ENCODE measurements around the gene SLMAP.

SLMAP gene

GRCh38 chr3:57755368-57755675, 787 bp upstream of the SLMAP start:
- no peak for DNase-seq

DNA sequence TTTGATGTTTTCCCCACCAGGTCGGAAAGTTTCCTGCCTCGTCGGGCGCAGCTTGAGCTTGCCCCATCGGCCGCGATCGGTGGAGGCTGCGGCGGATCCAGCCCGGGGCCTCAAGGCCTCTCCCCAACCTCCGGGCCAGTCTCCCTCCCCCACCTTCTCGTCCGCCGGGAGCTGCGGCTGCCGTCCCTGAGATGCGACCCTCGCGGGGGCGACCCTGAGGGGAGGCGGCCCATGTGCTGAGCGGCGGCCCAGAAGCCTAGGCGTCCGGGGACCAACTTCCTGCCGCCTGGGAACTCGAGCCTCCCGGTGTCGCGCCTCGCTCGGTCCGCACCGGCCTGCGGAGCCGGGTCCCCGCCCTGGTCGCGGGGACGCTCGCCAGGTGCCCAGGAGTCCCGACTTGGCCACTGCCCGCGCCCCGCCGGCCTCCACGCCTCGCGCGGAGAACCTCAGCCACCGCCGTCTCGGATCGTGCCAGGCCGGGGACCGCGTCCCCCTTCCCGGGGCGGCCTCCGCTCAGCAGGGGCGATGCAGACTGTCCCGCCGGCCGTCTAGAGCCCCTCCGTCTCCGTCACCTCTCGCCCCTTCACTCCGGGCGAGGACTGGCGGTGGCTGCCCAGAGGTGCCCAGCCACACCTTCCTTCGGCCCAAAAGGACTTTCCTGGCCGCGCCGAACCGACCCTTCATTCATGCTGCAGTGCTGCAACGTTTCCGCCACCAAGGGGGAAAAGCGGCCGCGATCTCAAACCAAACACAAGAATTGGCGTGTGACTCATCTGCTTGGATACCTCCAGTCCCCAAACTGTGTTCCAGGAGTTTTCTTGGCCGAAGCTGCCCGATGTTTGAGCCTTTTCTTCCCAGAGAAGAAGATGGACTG, 656 bp downstream of the SLMAP start:
- DNase-seq = peak; percentile 4

- DNase-seq = no peak
Observed at GRCh38 chr3:57757642-57758297, 1.7 kb downstream of the SLMAP start.

- no peak for DNase-seq
Observed at GRCh38 chr3:57758686-57759085, 2.6 kb downstream of the SLMAP start.

- DNase-seq = no peak
Observed at GRCh38 chr3:57764794-57765193, 8.7 kb downstream of the SLMAP start.

- DNase-seq = no peak
Observed at GRCh38 chr3:57768595-57768994, 12.5 kb downstream of the SLMAP start.

- DNase-seq = no peak
Observed at GRCh38 chr3:57770009-57770827, 14.1 kb downstream of the SLMAP start.

DNA sequence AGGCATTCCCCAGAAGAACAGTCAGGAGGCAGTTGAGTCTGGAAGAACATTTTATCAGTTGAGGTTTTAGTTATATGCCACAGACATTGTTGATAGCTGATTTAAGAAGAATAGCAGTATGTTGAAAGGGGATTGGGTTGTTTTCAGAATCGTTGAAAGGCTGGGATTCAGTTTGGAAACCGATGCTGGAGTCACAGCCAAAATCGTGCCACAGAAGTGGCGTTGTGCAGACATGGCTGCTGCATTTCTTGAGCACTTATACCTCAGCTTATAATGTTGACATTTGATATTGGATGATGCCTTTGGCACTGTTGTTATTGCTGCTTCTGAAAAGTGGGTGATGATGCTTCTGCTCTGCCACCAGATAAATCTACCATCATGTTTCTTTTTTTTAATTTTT, 16.1 kb downstream of the SLMAP start:
- no peak for DNase-seq

- no peak for DNase-seq
Observed at GRCh38 chr3:57777774-57778173, 21.7 kb downstream of the SLMAP start.

DNA sequence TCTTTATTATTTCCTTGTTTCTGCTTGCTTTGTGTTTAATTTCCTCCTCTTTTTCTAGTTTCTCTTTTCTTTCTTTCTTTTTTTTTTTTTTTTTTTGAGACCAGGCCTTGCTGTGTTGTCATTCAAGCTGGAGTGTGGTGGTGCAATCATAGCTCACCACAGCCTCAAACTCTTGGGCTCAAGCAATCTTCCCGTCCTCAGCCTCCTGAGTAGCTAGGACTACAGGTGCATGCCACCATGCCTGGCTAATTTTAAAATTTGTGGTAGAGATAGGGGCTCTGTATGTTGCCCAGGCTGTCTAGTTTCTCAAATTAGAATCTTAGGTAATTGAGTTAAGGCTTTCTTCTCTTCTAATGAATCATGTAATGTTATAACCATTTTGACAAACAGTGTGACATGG, 22.4 kb downstream of the SLMAP start:
- no peak for DNase-seq

DNA sequence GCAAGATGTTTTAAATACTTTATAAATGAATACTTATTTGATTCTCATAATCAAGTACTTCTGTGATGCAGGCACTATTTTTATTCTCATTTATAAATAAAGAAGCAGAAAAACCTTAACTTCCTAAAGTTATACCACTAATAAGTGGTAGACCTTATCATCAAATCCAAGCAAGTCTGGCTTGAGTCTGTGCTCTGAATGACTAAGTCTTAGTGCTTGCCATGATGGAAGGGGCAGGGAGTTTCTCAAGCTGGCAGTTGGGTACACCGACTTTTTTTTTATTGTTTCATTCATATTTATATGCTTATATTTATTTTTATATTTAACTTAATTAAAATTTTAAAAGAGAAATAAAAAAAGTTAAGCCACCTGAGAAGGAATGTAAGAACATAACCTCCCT, 23.6 kb downstream of the SLMAP start:
- no peak for DNase-seq

DNA sequence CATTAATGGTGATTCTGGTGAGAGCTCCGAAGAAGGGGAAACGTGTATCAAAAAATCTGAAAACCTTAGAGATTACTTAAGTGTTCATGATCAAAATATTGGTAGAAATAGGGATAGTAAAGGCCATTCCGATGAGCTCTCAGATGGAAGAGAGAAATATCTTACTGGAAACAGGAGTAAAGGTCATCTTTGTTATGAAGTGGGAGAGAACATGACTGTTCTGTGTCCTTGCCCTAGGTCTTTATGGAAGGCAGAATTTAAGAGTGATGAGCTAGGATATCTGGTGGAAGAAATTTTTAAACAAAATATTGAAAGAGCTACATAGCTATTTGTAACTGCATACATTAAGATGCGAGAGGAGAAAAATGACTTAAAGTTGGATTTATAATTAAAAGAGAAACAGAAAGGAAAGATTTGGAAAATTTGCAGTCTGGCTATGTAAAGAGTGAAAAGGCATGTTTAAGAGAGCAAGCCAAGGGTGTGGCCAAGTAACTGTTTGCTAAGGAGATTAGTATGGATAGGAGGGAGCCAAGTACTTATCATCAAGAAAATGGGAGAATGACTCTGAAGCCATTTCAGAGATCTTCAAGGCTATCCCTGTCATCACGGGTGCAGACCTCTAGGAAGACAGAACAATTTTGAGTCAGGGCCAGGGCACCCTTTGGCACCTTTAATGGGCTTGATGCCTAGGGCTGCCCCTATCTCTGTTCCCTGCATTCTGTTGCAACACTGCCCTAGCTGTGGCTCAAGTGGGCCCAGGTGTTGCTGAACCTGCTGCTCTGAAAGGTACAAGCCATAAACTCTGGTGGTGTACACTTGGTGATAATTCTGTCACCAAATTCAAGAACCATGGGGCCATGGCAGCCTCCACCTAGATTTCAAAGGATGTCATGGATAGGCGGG, 27.3 kb downstream of the SLMAP start:
- no peak for DNase-seq

GRCh38 chr3:57784089-57784735, 28.1 kb downstream of the SLMAP start:
- DNase-seq = no peak

DNA sequence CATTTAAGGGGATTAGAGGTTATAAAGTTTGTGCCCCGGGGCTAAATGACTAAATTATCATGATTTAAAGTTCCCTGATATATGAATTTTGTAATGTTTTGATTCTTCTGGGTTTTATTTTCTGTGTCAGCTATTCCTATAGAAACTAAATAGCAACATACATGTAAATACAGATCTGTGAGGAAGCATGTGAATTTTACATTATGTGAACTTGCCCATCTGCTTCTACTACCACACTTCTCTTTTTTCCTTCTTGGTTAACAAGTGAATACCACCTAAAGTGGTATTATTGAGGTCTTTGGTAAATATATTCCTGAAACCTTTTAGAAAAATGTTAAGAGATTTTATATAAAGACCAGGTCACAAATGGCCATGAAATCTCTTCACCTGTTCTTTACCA, 29.3 kb downstream of the SLMAP start:
- DNase-seq = no peak

DNA sequence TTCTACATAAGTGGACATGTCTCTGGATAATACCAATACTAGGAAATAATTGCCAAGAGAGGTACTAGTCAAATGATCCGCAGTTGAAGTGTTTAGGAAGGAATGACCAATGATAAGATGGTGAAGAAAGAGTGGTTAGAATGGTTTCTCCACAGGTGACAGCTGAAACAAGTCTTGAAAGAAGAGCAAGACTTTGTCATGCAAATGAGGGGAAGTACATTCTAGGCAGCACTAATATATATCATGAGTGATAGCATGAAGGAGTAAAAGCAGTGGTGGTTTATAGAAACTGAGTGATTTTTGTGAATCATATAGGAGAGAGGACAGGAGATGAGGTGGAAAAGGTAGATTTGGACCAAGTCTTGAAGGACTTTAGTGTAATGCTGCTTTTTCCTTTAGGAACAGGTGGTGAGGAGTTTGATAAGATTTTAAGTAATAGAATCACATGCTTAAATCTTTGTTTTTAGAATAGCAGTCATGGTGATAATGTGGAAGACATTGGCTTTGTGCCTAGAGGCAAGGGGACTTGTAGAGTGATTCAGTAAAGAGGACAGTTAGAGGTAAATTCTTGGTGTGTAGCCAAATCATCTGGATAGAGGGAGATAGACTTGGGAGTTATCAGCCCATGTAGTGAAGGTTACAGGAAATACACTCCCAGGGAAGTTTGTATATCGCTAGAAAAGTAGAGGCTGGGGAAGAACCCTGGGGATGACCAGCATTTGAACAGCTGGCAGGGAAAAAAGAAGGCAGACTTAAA, 31.9 kb downstream of the SLMAP start:
- DNase-seq = no peak

DNA sequence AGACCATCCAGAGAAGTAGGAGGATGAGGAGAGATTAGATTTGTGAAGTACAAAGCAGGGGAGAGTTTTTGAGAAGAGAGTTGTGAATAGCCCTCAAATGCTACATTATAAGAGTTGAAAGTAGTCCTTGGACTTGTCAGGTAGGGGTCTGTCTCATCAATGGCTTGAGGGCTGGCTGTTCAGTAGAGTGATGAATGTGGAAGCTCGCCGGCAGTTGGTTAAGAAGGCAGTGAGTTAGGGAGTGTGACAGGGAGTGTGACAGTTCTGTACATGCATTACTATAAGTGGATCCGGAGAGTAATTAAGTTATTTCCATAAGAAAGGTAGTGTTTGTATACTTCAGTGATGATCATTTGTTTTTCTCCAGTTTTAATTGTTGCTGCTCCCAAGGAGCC, 32.5 kb downstream of the SLMAP start:
- no peak for DNase-seq

GRCh38 chr3:57791245-57791644, 35.1 kb downstream of the SLMAP start:
- DNase-seq = no peak

- DNase-seq = no peak
Observed at GRCh38 chr3:57792198-57792597, 36.1 kb downstream of the SLMAP start.

DNA sequence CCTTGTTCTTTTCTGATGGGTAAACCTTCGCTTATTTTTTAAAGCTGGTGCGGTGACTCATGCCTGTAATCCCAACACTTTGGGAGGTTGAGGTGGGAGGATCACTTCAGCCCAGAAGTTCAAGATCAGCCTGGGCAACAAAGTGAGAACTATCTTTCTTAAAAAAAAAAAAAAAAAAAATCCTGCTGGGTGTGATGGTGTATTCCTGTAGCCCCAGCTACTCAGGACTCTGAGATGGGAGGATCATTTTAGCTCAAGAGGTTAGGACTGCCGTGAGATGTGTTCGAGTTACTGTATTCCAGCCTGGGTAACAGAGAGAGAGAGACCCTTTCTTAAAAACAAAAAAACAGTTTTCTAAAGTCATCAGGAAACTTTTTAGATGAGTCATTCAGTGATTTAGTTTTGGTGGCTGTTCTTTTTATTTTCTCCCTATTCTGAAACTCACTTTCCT, 37.7 kb downstream of the SLMAP start:
- DNase-seq = no peak

DNA sequence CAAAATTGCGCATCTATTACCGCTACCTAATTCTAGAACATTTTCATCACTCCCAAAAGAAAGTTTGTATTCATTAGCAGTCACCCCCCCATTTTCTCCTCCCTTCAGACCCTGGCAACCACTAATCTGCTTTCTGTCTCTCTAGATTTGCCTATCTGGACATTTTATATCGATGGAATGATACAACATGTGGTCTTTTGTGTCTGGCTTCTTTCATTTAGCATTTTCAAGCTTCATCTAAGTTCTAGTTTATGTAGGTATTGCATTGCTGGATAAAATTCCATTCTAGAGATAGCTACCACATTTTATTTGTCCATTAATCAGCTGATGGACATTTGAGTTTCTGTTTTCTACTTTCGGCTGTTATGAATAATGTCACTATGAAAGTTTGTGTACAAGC, 38.4 kb downstream of the SLMAP start:
- no peak for DNase-seq

DNA sequence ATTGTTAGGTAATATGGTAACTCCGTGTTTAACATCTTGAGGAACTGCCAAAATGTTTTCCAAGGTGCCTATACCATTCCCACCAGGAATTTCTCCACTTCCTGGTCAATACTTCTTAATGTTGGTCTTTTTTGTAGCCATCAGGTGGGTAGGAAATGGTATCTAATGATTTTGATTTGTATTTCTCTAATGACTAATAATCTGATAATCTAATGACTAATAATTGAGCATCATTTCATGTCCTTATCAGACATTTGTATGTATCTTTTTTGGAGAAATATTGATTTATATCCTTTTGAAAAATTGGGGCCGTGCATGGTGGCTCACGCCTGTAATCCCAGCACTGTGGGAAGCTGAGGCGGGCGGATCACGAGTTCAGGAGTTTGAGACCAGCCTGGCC, 38.8 kb downstream of the SLMAP start:
- no peak for DNase-seq

Measured in activated effector memory CD4-positive, alpha-beta T cell treated with Interleukin-2 at 50 U/mL for 16 hours (primary cell).